SJSA1 (cell line): Measurements from ENCODE around the gene CHAF1A. TPM values are rescaled to one million over a fixed set of nuclear protein-coding genes. Genes with fewer than 3 reads are reported as not detected.

Source experiments
- DNase-seq, 2 experiments: peaks; one replicate each; pipeline ENCODE4 v3.0.0-alpha.2; 2015 to 2020; ENCODE audit warnings: low spot score in 2 of 2, low read depth in 1 of 2
- H3K27ac ChIP-seq: fragments of 250-450 bp; sonication (Bioruptor Pico); 2 replicates; pipeline ENCODE4 v1.5.1; 2020; ENCODE audit warnings: mild to moderate bottlenecking, moderate library complexity
- H3K27me3 ChIP-seq: fragments of 250-450 bp; sonication (Bioruptor Pico); replicated peaks from 2 replicates; pipeline ENCODE4 v1.5.1; 2020; ENCODE audit warnings: mild to moderate bottlenecking, moderate library complexity
- H3K36me3 ChIP-seq: fragments of 250-450 bp; sonication (Bioruptor Pico); 2 replicates; pipeline ENCODE4 v1.5.1; 2020; ENCODE audit warnings: mild to moderate bottlenecking
- H3K4me1 ChIP-seq: fragments of 250-450 bp; sonication (Bioruptor Pico); replicated peaks from 2 replicates; pipeline ENCODE4 v1.6.1; 2021; ENCODE audit warnings: mild to moderate bottlenecking
- H3K4me3 ChIP-seq: fragments of 250-450 bp; sonication (Bioruptor Pico); 2 replicates; pipeline ENCODE4 v1.5.1; 2020; ENCODE audit warnings: mild to moderate bottlenecking
- H3K9me3 ChIP-seq: fragments of 250-450 bp; sonication (Bioruptor Pico); replicated peaks from 2 replicates; pipeline ENCODE4 v1.5.1; 2020; ENCODE audit warnings: mild to moderate bottlenecking
- total RNA-seq: library from RNA; depleted of rRNA; stranded (reverse); fragments of >200 nt; shearing (Covaris generic); gene quantifications from 2 replicates; pipeline ENCODE4 v1.2.3, GENCODE V29; 2014

CHAF1A gene
- total RNA-seq, 1 experiment from 2014 or later = 36.4 TPM

DNA sequence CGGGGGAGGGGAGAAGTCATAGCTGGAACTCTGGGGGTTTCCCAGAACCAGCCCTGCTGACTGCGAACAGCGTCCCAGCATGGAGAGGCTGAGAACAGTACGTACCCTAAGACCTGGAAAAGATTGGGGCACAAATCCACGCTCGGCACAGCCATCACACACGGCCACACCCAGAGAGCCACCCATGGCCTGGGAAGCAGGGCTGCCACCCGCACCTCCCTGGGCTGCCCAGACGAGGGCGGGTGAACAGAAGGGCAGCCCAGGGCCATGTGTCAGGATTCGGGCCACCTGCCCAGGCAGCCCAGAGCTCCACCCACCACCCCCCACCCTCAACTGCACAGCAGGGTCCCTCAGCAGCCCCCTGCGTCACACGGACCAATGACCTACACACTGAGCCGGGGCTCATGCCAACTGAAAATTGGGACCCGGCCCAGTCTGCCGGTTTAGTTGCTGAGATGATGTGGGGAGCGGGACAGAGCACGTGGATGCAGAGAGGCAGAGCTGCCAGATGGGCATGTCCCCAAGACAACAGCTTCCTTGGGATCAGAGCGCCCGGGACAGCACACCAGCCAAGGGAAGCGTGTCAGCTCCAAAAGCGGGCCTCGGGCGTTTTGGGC is 46.7 kb downstream of the CHAF1A start:
- Histone ChIP-seq H3K4me3 (no peak overlapping the region), H3K27me3 (no peaks in the 10 kb centered on the region), H3K4me1 (no peaks in the 10 kb centered on the region), H3K9me3 (no peaks in the 10 kb centered on the region), H3K27ac (no peak overlapping the region), H3K36me3 (peaks cover 90% of the 10 kb centered on the region)
- DNase-seq = no peak

DNA sequence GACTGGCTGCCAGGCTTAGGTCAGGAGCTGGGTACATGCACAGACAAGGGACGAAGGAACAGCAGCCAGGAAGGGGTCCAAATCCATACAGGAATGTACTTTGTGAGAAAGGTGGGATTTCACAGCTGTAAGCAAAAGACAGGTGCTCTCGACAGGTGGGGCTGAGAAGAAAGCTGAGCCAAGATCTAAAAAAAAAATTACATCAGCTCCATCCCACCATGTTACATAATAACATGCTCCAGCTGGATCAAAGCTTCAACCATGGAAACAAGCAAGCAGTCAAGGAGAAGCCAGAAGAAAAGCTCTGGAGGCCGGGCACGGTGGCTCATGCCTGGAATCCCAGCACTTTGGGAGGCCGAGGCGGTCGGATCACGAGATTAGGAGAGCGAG is 47.2 kb downstream of the CHAF1A start:
- Histone ChIP-seq H3K36me3 (peaks cover 90% of the 10 kb centered on the region), H3K4me1 (no peaks in the 10 kb centered on the region), H3K27me3 (no peaks in the 10 kb centered on the region), H3K4me3 (no peak overlapping the region), H3K9me3 (no peaks in the 10 kb centered on the region), H3K27ac (no peak overlapping the region)
- no peak for DNase-seq

DNA sequence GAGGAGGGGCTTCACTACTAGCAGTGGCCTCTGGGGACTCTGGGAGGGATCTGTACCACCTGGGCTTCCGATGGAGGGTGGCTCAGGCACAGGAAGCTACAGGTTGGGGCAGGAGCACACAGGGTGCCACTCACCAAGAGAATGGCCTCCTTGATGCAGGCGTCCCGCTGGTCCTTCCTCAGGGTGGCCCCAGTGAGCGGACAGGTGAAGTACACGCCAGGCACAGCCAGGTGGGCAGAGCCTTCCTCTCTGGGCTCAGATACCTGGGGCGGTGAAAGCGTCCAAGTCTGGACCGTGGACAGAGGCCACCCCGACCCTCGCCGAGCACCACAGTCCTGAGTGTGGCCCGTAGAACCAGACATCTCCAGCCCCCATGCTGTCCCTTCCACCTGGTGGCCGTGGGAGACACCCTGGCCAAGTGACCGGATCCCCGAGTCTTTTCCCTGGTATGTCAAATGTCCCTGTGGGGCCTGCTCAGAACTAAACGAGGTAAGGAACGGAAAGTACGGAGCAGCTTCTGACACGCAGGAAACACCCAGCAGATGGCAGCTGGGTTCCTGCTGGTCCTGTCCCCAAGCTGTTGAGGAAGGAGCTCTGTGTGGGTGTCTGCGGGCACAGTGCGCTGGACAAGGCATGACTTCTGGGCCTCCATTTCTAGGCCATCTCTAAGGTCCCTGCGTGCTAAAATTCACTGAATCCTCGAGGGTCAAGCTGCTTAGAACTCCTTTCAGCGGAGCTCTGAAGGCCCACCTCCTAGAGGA is 50.0 kb downstream of the CHAF1A start:
- peaks cover 20% of the 10 kb centered on the region for H3K4me1 ChIP-seq
- no peaks in the 10 kb centered on the region for H3K9me3 ChIP-seq
- no peak overlapping the region for H3K27ac ChIP-seq
- no peaks in the 10 kb centered on the region for H3K27me3 ChIP-seq
- peaks cover 63% of the 10 kb centered on the region for H3K36me3 ChIP-seq
- no peak overlapping the region for H3K4me3 ChIP-seq
- no peak for DNase-seq

DNA sequence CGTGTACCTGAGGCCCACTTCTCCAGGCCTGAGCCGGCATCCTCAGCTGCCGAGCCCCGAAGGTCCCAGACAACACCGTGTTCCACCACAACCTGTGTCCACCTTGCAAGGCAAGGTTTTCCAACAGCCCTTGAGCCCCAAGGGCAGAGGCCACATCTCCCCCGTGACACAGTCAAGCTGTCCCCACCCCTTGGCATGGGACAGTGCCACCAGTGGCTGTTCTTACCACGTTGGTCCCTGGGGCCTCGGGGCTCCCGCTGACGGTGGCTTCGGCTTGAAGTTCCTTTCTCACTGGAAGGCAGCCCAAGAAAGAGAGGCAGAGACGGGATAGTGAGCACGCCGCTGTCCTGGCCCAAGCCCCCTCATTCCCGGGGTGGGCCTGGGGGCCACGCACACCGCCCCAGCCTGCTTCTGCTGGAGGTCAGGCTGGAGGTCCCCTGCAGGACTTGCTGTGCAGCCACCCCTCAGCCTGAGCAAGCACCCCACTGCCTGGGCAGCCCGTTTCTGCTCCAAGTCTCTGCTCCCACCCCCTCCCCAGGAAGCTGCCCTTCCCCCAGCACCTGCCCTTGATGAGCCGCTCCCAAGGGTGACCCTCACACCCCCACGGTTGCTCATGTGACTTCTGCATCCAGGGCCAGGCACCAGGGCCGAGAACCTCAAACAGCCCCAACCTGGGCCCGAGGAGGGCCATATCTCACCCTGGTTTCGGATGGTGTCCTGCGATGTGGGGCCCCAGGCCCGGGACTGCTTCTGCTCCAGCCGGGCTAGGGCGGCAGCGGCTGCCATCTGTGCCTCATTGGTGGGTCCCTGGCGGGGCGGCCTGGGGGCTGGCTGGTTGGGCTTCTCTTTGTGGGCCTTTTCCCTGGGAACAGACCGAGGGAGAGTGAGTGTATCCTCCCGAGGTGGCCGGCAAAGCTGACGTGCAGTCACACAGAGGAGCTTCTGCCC is 51.1 kb downstream of the CHAF1A start:
- DNase-seq = no peak
- H3K9me3 ChIP-seq = no peaks in the 10 kb centered on the region

DNA sequence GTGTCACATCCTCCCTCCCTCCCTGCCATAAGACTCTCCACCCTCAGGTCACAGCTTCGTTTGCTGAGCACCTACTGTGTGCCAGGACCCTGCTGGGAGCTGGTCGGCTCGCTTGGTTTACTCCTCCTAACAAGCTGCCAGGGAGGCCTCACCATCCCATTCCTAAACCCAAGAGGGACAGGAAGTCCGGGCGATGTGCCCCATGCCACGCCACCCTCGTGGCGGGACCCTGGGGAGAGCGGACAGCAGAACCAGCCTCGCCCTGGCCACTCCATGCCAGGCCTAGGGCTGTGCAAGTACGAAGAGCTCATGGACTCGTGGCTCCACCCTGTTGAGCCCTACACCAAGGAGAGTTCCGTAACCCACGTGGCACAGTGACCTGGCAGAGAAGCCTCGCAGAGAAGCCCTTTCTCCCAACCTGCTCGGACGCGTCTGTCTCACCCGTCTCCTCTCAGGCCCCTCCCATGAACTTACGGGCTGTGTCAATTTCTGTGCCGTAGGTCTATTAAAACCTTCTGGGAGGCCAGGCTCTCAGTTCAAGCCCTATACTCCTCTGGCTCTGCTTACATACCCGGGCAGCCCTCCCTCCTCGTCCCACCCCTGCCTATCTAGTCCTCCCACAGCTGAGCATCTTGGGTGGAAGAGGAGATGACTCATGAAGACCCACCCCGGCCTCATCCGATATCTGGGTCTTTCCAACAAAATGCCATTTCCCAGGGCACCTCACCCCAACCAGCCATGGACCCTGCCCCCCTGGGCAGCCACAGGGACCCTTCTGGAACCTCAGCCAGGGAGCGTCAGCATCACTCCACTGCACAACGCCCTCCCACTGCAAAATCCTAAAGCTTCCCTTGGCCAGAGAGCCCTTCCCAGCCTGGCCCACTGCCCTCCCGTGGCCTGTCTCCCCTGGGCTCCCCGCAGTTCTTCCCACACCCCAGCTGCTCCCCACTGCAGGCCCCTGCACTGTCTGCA is 52.6 kb downstream of the CHAF1A start:
- H3K27me3 ChIP-seq = no peaks in the 10 kb centered on the region
- peaks cover 23% of the 10 kb centered on the region for H3K4me1 ChIP-seq
- DNase-seq = no peak
- H3K4me3 ChIP-seq = no peak overlapping the region
- peaks cover 38% of the 10 kb centered on the region for H3K36me3 ChIP-seq
- no peak overlapping the region for H3K27ac ChIP-seq
- H3K9me3 ChIP-seq = no peaks in the 10 kb centered on the region

More for the DNA sequence above, 51.1 kb downstream of the CHAF1A start:
- H3K4me3 ChIP-seq = no peak overlapping the region
- peaks cover 52% of the 10 kb centered on the region for H3K36me3 ChIP-seq
- H3K27me3 ChIP-seq = no peaks in the 10 kb centered on the region
- no peak overlapping the region for H3K27ac ChIP-seq
- peaks cover 23% of the 10 kb centered on the region for H3K4me1 ChIP-seq

DNA sequence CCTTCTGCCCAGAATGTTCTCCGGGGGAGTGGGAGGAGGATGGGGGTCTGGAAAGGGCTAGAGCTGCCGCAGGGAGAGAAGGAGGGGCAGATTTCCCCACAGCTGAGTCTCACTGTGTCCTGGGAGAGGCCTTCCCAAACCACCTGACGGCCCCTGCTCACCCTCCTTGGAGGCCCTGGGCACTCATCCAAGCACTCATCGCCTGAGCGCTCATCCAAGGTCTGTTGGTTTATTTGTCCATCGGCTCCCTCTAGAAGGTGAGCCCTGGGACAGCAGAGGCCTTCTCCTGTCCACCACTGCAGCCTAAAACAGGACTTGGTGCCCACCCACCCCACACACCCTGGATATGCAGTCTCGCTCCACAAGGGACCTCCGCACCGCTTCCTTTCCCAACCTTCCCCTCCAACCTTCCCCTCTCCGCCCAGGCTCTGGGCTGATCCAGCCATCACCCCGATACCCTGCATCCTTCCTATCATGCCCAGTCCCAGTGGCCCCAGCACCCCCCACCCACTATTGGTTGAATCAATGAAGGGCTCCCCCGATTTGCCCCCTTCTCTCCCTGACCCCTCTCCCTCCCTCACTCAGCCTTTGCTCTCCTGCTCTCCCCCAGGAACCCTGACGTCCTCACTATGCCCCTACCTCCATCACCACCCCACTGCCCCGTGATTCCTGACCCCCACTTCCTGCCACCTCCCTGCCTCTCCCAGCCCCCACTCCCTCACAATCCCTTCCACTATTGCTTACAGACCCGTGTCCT is 53.5 kb downstream of the CHAF1A start:
- Histone ChIP-seq H3K36me3 (peaks cover 37% of the 10 kb centered on the region), H3K9me3 (no peaks in the 10 kb centered on the region), H3K4me3 (peak overlapping the region; percentile 49), H3K27me3 (no peaks in the 10 kb centered on the region), H3K27ac (0 out of 2 replicates have a peak overlapping the region, but pooled peaks have one; percentile 28), H3K4me1 (peaks cover 23% of the 10 kb centered on the region)
- peak in 1 of 2 experiments; percentile 55 for DNase-seq

DNA sequence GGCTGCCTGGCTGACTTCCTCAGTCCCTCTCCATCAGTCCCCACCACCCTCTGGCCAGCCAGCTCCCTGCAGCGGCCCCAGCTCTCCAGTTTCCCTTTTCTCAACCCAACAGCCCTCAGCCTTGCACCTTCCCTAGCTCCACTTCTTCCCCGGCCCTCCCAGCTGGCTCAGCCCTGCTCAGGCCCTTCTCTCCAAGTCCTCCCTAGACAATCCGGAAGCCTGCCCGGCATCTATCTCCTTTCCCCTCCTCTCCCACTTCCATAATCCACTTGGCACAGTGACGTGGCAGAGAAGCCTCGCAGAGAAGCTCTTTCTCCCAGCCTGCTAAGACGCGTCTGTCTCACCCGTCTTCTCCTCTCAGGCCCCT is 54.0 kb downstream of the CHAF1A start:
- Histone ChIP-seq H3K36me3 (peaks cover 31% of the 10 kb centered on the region), H3K27ac (peak overlapping the region; percentile 49; the same call in 1 of the 2 replicates), H3K27me3 (no peaks in the 10 kb centered on the region), H3K9me3 (no peaks in the 10 kb centered on the region), H3K4me1 (peaks cover 23% of the 10 kb centered on the region), H3K4me3 (peak overlapping the region; percentile 49)
- peak; percentile 65 to 73 for DNase-seq

DNA sequence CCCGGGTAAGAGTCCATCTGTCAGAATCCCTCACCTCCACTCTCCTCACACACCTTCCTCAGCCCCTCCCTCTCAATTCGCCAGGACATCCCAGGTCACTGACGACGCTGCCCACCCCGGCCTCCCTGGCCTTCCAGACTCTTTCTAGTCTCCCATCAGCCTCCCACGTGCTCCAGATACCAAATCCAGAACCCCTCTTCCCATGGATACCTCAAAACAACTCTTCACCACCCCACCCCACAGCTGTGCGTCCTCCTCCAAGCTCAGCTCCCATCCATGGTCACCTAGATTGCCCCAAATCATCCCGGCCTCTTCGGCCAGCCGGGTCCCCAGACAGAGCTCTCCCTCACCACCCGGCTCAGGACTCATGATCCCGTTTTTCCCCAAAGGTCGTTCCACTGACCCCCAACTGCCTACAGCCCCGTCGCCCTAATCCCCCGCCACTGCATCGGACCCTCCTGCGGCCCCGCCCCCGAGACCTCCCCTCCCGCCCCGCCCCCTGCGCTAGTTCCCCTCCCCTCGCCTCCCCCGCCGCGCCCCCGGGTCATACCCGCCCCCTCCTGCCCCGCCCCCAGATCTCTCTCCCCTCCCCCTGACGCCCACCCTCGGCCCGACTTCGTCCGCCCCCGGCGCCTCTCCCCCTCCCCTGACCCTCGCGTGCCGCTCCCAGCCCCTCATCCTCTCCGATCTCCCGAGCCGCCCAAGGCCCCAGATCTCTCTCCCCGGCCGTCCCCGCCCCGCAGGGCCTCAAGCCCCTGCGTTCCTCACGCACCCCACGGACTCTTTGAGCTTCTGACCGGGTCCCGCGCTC is 54.6 kb downstream of the CHAF1A start:
- peaks cover 23% of the 10 kb centered on the region for H3K4me1 ChIP-seq
- peaks cover 25% of the 10 kb centered on the region for H3K36me3 ChIP-seq
- peak overlapping the region; percentile 49 for H3K27ac ChIP-seq
- no peaks in the 10 kb centered on the region for H3K27me3 ChIP-seq
- no peak for DNase-seq
- H3K9me3 ChIP-seq = no peaks in the 10 kb centered on the region
- peak overlapping the region; percentile 49 for H3K4me3 ChIP-seq

DNA sequence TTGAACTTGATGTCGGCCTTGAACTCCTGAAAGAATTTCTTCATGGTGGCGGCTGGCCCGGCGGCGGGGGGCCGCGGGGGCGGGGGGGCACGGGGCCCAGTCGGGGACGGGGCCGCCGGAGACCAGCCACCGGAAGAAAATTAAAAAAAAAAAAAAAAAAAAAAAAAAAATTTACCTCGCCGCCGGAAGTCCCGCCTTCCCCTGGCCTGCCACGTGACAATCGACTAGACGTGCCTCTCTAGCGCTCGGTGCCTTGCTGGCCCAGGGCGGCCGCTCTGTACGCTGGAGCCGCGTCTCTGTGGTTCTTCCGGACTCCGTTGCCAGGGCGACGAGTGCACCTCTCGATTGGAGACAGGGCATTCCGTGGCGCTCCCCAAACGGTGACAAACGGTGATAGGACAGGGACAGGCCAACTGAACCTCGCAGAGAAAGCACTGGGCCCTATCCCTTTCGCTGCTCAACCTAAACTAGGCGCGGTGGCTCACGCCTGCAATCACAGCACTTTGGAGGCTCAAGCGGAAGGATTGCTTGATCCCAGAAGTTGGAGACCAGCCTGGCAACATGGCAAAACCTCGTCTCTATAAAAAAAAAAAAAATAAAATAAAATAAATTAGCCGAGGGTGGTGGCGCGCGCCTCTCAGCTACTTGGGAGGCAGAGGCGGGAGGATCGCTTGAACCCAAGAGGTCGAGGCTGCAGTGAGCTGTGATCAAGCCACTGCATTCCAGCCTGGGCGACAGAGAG is 55.4 kb downstream of the CHAF1A start, which contains the start of gene UBXN6:
Gene UBXN6 (minus strand): TSS at position 141 of the 742 bp plus-strand sequence. CDS start 97 bp downstream, at position 44.
- H3K27ac ChIP-seq = peak within 1 kb of the TSS; percentile 49
- peaks cover 17% of the 10 kb centered on the region for H3K36me3 ChIP-seq
- H3K9me3 ChIP-seq = no peaks in the 10 kb centered on the region
- H3K4me1 ChIP-seq = peaks cover 23% of the 10 kb centered on the region
- no peaks in the 10 kb centered on the region for H3K27me3 ChIP-seq
- H3K4me3 ChIP-seq = peak within 1 kb of the TSS; percentile 49
- peak; percentile 93 to 98 for DNase-seq

DNA sequence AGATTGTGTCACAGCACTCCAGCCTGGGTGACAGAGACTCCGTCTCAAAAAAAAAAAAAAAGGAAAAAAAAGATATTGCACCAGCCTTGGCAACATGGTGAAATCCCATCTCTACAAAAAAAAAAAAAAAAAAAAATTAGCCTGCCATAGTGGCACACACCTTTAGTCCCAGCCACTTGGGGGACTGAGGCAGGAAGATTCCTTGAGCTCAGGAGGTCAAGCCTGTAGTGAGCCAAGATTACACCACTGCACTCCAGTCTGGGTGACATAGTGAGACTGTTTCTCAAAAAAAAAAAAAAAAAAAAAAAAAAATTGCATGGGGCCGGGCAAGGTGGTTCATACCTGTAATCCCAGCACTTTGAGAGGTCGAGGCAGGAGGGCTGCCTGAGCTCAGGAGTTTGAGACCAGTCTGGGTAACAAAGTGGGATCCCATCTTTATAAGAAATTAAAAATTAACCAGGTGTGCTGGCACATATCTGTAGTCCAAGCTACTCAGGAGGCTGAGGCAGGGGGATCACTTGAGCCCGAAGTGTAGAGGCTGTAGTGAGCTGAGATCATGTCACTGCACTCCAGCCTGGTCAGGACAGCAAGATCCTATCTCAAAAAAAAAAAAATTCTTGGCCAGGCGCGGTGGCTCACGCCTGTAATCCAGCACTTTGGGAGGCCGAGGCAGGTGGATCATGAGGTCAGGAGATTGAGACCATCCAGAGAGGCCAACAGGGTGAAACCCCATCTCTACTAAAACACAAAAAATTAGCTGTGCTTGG is 62.6 kb downstream of the CHAF1A start:
- H3K4me1 ChIP-seq = no peaks in the 10 kb centered on the region

More for the DNA sequence above, 62.6 kb downstream of the CHAF1A start:
- no peaks in the 10 kb centered on the region for H3K27me3 ChIP-seq
- no peaks in the 10 kb centered on the region for H3K36me3 ChIP-seq
- H3K4me3 ChIP-seq = no peak overlapping the region
- H3K27ac ChIP-seq = no peak overlapping the region
- H3K9me3 ChIP-seq = no peaks in the 10 kb centered on the region
- DNase-seq = no peak
